ENCODE data around the gene PLEKHO2.

GRCh38 chr15:64883997-64884511, 42.3 kb downstream of the PLEKHO2 start:
- TF ChIP-seq, protein P1, sequence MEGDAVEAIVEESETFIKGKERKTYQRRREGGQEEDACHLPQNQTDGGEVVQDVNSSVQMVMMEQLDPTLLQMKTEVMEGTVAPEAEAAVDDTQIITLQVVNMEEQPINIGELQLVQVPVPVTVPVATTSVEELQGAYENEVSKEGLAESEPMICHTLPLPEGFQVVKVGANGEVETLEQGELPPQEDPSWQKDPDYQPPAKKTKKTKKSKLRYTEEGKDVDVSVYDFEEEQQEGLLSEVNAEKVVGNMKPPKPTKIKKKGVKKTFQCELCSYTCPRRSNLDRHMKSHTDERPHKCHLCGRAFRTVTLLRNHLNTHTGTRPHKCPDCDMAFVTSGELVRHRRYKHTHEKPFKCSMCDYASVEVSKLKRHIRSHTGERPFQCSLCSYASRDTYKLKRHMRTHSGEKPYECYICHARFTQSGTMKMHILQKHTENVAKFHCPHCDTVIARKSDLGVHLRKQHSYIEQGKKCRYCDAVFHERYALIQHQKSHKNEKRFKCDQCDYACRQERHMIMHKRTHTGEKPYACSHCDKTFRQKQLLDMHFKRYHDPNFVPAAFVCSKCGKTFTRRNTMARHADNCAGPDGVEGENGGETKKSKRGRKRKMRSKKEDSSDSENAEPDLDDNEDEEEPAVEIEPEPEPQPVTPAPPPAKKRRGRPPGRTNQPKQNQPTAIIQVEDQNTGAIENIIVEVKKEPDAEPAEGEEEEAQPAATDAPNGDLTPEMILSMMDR (IDR thresholded peaks at IDR 0.05) = no peak
- no peak for TF ChIP-seq POLR2A (IDR thresholded peaks at IDR 0.05)

Data from Peyer's patch (tissue), 4 donors.